HG03135 (cell line): Measurements from ENCODE around the gene TACC2.
"Not testable (repeated sequence)": the region's sequence is repeated elsewhere in the genome, so short reads cannot be mapped to it uniquely, and the experiment has no call there.

Experiments used
- ATAC-seq: cut with Tn5 transposase; IDR thresholded peaks from one replicate; pipeline ENCODE4 v1.9.1; 2021; ENCODE audit warnings: mild to moderate bottlenecking, moderate library complexity; ENCODE audit not compliant: unreplicated experiment

Gene TACC2

DNA sequence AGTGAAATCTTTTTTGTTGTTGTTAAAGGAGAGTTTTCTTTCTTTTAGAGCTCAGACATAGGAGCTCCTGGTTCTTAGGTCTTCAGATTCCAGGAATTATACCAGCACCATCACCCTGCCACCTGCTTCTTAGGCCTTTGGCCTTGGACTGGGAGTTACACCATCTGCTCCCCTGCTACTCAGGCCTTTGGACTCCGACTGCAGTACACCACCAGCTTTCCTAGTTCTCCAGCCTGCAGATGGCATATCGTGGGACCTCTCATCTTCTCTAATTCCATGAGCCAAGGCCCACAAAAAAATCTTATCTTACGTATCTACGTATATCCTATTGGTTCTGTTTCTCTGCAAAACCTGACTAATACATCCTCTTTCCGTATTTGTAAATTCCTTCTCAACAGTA lies 5.1 kb upstream of the TACC2 start:
- no peak for ATAC-seq

DNA sequence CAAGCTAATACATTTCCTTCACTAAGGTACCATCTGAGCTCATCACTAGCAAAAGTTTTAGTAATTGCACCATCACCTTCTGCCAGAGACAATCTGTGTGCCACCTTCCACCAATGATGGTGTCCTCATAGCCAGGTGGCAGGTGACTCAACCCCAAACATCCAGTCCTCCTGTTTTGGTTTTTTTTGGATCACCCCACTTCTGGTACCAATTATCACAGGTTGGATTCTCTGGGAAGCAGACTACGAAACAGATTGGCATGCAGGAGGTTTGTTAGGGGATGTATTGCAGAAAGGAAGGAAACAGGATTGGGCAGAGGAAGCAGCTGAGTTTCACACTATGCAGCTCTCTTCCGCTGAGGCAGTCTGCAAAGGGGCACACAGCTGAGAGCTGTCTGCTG lies 4.5 kb upstream of the TACC2 start:
- ATAC-seq, result no peak

DNA sequence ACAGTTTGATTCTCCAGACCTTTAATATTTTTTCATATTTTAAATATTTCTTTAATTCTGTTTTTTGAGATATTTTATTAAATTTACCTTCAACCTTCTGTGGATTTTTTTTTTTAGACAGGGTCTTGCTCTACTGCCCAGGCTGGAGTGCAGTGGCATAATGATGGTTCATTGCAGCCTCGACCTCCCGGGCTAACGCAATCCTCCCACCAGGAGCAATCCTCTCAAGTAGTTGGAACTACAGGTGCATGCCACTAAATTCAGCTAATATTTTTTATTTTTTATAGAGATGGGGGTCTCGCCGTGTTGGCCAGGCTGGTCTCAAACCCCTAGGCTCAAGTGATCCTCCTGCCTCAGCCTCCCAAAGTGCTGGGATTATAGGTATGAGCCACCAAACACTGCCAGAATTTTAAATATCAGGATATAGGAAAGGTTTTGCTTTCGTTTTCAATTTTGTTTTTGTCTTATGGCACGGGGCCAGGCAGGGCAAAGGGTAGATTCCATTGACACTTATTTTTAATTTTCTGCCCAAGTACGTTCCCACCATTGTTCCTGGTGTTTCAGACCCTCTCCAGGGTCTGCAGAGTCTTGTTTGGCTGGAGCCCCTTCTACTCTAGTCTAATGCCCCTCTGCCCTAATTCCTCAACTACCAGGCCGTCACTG lies 1.2 kb downstream of the TACC2 start:
- ATAC-seq, result no peak

DNA sequence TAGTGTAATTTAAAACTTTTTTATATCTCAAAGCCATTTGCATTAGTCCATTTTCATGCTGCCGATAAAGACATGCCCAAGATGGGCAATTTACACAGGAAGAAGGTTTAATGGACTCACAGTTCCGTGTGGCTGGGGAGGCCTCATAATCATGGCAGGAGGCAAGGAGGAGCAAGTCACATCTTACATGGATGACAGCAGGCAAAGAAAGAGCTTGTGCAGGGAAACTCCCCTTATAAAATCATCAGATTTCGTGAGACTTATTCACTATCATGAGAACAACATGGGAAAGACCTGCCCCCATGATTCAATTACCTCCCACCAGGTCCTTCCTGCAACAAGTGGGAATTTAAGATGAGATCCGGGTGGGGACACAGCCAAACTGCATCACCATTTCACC lies 2.8 kb downstream of the TACC2 start:
- ATAC-seq, result not testable (repeated sequence)

DNA sequence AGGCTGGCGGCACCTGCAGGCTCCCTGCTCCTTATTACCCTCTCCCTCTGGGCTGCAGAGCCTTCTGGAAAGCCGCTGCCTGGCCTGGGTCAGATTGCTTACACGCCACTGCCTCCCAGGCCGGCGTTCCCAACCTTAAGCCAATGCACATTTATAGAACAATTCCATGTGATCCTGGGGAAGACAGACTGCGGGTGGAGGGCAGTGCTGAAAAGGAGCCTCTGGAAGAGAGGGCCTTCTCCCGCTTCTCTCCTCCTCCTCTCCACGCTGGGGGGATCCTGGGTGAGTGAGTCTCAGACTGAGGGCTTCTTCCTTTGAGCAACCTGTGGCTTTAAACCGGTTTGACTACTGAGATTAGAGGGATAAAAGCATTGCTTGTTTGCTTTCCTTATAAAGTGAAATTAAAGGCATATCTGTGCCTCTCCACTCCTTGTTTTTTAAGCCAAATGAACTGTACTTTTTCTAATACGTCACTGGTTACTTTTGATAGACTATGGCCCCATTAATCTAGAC lies 5.5 kb downstream of the TACC2 start:
- ATAC-seq, result no peak

DNA sequence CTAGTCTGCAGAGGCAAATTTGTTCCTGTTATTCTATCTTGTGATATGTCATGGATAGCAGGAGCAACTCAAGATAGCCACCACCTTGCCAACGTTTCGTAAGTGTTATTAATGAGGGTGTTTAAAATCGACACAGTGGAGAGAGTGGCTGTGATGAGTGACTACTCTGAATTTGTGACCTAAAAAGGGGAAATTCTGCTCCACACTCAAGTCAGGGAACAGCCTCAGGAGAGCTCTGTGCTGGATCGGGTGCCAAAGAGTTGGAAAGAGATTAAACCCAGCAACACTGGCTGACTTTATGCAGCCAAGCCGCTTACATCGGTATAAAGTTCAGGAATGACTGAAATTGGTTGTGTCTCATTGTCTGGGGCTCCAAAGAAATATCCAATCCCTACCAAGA lies 9.5 kb downstream of the TACC2 start:
- no peak for ATAC-seq

DNA sequence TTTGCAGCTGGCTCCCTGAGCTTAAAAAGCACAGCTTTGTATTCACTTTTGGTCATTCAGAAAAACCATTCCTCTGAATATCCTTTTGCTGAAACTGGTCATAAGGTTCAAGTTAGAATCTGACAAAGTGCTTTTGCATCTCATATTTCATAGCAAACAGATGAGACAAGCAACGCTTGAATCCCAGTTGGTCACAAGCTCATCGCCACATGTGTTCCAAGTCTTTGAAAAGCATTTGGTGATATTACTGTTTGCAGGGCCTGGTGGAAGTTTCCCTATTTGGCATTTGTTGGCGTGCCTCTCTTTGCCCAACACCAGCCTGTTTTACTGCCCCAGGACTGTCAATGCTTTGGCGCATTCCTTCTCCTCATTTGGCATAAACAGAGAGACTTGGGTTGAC lies 10.3 kb downstream of the TACC2 start:
- ATAC-seq, result no peak

DNA sequence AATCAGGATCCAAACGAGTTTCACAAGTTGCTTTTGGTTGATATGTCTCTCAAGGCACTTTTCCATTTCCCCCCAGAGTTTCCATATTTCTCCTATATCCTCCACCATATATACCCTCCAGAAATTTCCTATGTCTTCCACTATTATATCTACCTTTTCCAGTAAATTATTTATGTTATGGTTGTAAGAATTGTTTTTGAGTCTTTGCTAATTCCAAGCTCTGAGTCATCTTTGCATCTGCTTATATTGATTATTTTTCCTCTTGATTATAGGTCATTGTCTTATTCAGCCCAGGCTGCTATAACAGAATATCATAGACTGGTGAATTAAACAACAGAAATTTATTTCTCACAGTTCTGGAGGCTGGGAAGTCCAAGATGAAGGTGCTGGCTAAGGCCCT lies 12.7 kb downstream of the TACC2 start:
- no peak for ATAC-seq

DNA sequence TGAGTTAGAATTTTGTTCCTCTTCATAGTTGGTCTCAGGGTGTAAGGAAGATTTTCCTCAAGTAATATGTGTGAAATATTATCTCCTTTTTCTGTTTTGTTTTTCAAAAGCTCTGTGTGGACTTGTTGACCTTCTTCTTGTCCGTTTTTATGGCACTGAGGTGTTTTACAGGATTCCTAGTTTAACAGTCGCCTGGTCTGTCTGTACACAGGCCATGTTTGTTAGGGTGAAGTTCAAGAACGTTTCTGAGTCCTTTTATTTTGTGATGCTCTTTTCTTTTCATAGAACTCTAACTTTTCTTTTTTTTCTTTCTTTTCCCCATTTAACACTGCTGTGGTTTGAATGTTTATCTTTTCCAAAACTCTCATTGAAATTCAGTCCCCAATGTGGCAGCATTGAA lies 18.5 kb downstream of the TACC2 start:
- ATAC-seq, result no peak

DNA sequence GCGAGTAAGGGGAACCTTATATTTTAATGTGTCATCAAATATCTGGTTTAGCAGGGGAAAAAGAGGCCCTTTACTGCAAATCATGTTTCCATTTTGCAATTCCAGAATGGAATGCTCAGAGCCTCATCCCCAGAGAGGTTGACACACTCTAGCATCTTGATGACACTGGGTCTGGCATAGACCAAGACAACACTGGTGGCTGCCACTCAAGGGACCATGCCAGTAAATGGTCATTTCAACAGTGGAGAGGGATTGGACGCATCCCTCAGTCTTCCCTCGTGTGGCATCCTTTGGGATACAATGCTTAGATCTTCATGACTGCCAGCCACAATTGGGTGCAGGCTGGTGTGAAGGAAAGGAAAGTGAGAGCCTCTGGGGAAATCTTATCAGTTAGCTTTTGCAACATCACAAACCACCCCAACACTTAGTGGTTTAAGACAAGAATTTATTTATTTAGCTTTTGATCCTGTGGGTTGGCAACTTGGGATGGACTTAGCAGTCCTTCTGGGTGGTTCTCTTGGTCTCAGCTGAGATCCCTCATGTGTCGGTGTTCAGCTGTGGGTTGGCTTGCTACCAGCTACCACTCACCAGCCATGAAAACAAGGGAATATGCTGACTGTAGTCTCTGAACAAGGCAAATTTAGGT lies 21.6 kb downstream of the TACC2 start:
- no peak for ATAC-seq

DNA sequence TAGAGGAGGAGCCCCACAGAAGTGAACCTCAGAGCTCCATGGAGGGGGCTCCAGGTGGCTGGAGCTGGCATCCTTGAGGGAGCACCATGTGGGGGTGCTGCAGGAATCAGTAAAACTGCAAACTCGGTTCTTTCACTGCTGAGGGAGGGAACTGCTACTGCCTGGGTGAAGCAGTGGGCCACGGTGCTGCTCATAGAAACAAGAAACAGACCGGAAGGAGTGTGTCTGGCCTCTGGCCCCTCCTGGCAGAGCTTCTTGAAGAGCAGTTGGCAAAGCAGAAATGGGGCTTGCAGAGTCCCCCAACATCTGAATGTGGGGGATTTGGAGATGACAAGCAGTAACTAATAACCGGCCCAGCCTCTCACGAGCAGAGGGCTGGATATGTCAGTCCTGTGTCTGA lies 23.8 kb downstream of the TACC2 start:
- ATAC-seq, result no peak

DNA sequence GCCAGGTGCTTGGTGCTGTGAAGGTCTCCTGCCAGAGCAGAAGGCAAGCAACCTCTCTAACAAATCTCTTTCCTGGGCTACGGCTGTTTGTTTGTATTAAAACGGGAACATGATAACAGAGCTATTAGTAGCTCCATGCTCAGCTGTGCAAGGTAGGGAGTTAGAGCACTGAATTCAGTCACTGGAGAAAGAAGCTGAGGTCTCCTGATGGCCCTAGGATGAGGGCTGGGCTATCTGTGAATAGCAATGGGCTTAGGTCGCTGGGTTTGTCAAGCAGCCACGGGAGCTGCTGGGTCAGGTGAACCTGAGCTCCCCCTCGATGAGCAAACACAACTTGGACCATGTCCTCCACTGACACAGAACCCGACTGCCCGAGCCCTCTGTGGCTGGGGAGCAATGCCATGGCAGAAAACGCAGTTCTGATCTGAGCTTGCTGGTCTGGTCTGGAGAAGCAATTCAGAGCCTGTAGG lies 24.4 kb downstream of the TACC2 start:
- no peak for ATAC-seq

DNA sequence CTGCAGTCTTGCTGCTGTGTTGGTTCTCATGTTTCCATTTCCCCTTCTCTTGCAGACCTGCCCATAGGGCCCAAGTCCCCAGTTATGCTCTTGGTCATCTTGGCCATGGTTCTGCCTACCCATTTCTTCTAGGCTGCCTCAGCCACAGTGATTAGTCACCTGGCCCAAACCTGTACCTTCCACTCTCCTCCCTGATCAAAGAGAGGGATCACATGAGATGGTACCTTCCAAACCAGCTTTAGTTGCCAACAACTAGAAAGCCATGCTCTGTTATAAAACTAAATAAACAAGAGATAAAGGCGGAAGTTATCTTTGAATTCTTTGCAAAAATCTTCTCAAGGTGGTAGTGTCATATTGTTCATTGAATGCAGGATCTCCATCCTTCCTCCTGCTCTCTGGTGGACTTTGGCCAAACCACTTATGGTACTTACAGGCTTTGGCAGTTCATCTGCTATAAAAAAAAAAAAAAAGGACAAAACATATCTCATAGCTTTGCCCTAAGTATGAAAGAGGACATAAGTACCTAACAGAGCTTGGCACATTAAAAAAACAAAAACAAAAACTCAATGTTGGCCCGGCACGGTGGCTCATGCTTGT lies 25.8 kb downstream of the TACC2 start:
- no peak for ATAC-seq

DNA sequence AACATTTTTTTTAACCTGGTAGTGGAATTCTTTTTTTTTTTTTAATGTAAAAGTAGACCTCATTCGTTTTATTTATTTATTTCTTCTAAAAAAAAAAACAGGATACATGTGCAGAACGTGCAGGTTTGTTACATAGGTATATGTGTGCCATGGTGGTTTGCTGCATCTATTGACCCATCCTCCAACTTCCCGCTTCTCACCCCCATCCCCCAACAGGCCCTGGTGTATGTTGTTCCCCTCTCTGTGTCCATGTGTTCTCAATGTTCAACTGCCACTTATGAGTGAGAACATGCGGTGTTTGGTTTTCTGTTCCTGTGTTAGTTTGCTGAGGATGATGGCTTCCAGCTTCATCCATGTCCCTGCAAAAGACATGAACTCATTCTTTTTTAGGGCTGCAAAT lies 29.0 kb downstream of the TACC2 start:
- not testable (repeated sequence) for ATAC-seq

DNA sequence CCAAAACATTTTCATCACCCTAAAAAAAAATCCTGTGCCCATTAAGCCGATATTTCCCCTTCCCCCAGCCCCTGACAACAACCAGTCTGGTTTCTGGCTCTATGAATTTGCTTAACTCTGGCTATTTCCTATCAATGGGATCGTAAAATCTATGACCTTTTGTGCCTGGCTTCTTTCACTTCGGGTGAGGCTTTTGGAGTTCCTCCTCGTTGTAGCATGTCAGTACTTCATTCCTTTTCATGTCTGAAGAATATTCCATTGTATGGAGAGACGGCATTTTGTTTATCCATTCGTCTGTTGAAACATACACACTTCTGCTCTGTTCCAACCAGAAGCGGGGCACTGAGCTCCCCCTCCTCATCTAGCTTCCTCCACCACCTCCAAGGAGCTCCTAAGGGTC lies 29.5 kb downstream of the TACC2 start:
- no peak for ATAC-seq

DNA sequence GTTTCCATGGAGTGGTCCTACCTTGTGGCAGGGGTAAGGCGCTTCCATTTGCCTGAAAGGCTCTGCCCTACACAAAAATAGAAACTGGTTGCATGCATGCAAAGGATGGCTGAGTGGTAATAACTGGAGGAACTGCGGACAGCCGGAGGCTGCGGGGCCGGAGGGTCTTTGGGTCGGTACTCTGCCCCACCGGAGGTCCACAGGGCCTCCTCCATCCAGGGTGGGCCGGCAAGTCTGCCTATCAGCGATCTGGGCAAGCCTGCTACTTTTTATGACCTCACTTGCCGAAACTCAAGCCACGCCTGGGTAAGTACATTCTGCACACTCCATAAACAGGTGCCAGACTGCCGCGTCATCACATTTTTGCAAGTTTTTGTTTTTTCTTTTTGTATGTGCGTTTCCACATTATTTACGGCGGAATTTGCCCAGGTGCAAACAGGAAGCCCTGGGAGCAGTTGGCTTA lies 30.0 kb downstream of the TACC2 start:
- no peak for ATAC-seq

DNA sequence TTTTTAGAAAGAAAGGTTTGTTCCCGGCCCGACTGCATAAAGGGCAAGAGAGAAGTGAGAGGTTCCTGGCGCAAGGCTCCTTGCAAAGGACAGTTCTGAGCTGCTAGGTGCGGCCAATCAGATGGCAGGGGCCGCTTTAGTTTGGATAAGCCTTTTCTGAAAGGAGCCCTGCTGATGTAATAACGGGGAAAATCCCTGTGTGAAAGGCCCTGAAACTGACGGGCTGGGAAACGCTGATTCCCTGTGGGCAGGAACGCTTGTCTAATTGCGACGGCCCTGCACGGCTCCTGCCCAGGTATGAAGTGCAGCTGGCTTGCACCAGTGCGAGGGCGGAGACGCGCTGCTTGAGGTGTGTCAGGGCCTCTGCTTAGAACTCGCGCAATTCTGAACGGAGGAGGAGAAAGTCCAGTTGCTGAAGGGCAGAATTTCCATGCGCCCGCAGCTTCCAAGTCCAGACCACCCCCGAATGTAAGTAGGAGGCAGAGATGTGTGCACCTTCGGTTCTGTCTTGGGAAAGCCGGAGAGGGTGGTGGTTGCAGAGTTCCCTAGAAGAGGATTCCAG lies 30.5 kb downstream of the TACC2 start:
- no peak for ATAC-seq

DNA sequence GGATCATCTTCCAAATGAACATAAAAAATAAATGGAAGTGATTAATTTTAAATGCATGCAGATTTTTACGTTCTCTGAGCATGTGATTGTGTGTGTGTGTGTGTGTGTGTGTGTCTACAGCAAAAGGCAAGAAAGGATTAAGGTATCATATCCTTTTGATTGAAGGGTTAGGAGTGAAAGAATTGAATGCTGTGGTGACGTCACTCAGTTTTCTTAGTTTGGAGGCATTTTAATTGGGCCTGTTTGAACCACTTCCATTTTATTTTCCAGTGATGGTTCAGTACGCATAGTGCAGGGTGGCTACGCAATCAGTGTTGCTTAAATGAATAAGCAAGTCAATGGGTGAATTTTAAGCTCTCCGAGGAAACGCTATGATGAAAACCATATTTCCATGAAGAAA lies 31.3 kb downstream of the TACC2 start:
- no peak for ATAC-seq

DNA sequence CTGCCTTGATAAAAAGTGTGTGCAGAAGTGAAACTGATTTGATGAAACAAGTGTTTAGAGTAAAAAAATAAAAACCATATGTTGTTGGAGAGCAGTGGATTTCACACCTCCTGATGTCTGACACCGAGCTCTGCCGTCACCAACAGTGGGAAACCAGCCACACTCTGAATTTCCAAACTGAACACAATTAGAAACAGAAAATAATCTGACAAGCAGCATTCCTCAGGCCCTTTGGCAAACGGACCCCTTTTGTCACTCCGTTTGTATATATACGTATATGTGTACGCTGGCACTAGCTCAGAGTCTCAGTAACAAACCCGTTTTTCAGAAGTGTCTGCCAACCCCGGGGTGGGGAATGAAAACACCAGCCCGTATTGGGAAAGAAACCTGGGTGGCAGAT lies 32.4 kb downstream of the TACC2 start:
- no peak for ATAC-seq

DNA sequence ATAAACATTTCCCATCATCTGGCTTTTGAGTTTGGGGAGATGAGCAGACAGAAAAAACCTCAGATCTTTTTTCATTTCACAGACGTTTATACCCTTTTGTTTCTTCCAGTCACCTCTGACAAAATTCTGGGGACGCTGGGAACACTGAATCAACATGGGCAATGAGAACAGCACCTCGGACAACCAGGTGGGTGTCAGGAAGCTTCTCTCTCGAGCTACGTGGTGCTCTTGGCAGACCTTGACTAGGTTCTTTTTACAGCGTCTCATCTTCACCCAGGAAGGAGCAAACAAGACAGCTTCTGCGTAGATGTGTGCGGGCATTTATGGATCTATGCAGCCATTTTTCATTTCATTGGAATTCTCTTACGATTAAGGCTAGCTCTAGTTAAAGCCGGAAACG lies 32.9 kb downstream of the TACC2 start:
- no peak for ATAC-seq

DNA sequence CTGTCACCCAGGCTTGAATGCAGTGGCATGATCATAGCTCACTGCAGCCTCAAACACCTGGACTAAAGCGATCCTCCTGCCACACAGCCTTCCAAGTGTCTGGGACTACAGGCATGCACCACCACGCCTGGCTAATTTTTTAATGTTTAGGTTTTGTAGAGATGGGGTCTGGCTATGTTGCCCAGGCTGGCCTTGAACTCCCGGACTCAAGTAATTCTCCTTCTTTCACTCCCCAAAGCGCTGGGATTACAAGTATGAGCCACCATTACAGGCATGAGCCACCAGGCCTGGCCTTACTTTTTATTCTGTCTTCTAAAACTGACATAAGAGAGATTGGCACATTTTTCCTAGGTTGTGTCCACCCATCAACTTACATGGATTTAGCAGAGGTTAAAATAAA lies 33.3 kb downstream of the TACC2 start:
- no peak for ATAC-seq

DNA sequence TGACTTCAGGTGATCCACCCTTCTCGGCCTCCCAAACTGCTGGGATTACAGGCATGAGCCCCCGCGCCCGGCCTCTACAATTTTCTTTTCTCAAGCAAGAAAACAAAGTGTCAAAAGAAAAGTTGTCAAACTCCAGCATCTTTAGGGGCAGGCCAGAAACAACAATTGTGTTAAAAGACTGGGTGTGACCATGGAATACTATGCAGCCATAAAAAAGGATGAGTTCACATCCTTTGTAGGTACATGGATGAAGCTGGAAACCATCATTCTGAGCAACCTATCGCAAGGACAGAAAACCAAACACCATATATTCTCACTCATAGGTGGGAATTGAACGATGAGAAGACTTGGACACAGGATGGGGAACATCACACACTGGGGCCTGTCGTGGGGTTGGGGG lies 34.3 kb downstream of the TACC2 start:
- not testable (repeated sequence) for ATAC-seq
